HG02943 (cell line): ENCODE measurements around the gene AK4.
A peak's percentile ranks its signal among the peaks of the same experiment; 100 is the strongest.
"Not testable (repeated sequence)": the region's sequence is repeated elsewhere in the genome, so short reads cannot be mapped to it uniquely, and the experiment has no call there.

ENCODE experiments used
- ATAC-seq: cut with Tn5 transposase; IDR thresholded peaks from one replicate; pipeline ENCODE4 v1.9.1; 2021; ENCODE audit warnings: mild to moderate bottlenecking, low read depth, moderate library complexity; ENCODE audit not compliant: unreplicated experiment

The AK4 gene

DNA sequence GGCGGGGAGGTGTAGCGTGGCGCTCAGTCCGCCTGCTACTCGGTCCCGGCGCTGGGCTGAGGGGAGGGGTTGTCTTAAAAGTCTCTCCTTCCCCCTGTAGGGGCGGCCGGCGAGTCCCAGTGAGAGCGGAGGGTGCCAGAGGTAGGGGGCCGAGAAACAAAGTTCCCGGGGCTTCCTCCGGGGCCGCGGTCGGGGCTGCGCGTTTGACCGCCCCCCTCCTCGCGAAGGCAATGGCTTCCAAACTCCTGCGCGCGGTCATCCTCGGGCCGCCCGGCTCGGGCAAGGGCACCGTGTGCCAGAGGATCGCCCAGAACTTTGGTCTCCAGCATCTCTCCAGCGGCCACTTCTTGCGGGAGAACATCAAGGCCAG lies at the start of gene AK4:
Gene AK4, plus strand, starts transcription at position 26 of the 370 bp plus-strand sequence. Its CDS starts 205 bp downstream, at position 231.
- ATAC-seq = peak; percentile 13

DNA sequence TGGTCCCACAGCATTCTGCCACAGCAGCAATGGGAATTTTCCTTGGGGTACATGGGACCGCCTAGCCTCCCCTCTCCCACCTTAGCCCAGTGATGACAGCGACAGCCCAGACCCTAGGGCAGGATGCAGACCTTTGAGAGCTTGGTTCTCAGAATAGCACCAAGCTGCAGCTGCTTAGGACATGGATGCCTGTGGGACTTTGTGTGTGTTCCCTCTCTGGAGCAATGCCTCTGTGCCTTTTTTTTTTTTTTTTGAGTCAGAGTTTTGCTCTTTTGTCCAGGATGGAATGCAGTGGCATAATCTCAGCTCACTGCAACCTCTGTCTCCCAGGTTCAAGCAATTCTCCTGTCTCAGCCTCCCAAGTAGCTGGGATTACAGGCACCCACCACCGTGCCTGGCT lies 44.2 kb upstream of the AK4 start:
- ATAC-seq = no peak

DNA sequence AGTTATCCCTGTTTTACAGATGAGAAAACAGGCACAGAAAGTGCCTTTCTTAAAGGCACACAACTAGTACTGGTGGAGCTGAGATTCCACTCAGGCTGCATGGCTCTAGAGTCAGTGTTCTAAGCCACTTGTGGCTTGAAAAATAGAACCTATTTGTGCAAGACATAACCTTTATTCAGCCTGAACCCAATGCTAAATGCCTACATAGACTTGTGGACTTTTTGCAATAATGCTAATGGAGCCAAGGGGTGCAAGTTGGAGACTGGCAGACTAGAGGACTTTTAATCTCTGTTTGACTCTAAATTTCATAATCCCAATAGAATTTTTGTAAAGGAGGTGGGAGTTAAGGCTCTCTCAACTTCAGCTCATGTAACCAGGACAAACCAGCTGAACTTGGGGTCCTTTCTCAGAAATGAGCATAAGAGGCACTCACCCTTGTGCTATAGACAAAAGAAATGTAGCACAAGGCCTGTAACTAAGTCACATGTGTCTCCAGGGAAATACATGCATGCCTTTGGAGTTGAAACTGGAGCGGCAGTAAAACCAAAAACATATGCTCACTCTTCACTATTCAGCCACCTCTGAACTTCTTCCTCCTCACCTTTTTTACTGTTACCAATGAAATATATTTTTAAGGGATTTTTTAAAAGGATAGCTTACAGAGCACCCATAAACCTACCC lies 43.0 kb upstream of the AK4 start:
- no peak for ATAC-seq

DNA sequence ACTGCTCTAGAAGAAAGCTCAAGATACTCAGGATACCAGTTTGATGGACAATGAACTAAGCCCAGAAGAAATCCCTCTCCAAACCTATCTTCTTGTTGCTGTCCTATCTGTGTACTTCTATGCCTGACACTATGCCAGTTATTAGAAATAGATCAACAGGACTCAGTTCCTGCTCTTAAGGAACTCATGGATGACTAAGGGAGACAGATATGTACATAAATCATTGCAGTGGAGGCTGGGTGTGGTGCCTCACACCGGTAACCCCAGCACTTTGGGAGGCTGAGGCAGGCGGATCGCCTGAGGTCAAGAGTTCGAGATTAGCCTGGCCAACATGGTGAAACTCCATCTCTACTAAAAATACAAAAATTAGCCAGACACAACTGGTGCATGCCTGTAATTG lies 42.4 kb upstream of the AK4 start:
- no peak for ATAC-seq

DNA sequence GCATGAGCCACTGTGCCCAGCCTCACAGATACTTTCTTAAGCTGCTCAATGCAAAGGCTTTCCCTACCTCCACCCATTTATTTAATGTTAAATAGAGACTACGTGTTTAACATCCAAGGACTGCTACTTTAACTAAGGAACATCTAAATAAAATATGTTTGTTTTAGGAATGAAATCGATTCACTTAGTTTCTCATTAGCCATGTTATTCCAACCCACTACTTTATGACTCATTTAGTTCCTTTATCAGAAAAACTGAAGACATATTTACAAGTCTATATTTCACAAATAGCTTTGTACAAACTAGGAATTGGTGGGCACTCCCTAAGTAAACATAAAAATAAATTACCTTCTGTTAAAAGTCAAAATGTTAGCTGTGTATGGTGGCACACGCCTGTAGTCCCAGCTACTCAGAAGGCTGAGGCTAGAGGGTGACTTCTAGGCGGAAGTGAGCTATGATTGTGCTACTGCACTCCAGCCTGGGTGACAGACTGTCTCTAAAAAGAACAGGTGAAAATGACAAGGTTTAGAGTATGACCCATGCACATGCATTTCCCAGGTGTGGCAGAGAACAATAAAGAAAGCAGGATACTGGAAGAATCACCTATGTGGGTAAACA lies 39.9 kb upstream of the AK4 start:
- ATAC-seq = no peak

DNA sequence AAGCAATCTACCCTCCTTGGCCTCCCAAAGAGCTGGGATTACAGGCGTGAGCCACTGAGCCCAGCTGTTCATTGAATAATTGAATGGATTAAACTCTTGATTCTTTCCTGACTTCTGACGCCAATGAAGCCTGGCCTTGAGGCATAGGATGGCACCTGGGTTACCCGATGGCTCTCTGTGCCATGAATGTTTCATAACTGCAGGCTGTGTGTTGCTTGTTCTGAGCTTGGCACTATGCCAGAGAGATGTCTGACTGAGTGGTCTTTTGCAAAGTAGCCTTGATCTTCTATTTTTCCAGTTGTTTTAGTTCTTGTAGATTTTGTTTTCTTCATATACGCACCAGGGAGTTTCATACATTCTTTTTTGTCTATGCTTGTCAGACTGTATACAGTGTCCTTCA lies 38.5 kb upstream of the AK4 start:
- no peak for ATAC-seq

DNA sequence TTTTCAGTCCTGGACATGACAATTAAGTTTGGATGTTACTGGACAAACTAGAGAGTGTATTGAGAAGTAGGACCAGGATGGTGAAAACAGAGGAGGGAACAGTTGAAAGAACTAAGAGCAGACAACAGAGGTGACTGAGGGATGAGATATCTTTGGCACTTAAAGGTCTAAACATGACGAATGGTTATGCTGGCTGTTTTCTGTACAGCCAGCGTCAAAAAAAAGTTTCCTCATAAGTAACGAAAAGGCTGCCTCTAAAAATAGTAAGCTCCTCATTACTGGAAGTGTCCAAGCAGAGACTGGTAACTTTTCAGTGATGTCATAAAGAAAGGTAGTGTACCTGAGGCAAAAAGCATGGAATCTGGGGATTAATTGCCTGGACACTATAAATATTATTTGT lies 35.2 kb upstream of the AK4 start:
- ATAC-seq = no peak

DNA sequence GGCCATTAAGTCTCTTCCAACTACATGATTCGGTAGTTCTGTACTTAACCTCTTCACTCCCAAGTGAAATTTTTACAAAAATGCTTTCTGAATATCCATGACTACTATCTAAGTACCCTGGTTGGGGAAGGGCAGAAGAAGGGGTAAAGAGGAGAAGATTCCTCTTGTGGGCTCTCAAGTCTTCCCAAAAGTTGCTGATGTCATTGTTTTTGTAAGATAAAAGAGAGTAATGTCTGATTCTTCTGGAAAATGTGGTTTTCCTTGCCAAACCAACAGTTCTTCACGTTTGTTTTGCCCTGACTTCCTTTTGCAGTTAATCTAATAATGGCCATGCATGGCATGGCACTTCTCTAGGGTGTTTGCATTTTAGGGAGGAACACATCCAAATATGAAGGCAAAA lies 34.7 kb upstream of the AK4 start:
- ATAC-seq = no peak

DNA sequence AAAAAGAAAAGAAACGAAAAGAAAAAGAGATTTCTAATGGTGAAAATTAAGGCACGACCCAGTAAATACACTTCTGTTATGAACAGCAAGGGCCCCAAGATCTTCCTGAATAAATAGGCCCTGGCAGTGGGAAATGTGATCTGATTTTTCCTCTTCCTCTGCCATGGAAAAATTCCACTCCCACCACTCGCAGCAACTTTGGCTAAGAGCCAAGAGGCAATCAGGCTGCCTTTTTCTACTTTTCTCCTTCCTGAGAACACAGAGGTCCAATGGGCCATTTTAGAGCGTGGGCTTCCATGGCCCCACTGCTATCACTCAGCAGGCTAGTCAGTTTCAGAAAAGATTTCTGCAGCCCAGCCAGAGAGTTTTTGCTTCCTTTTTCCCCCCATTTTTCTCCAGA lies 33.7 kb upstream of the AK4 start:
- no peak for ATAC-seq

DNA sequence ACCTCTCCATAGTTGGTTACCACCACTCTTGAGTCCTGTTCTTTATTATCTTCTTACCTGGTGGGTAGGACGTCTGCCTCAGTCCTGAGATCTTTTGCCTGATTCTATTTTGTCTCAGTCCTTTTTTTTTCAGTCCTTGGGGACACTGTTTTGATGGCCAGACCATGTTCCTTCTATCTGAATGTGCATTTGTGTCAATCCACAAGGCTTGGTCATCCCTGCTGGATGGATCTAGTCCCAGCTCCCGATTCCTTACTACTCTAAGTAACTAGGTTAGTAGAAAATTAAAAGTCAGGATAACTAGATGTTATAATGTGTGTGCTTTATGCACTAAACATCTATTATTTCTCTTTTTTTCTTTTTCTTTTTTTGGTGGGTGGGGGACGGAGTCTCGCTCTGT lies 28.1 kb upstream of the AK4 start:
- ATAC-seq = no peak

DNA sequence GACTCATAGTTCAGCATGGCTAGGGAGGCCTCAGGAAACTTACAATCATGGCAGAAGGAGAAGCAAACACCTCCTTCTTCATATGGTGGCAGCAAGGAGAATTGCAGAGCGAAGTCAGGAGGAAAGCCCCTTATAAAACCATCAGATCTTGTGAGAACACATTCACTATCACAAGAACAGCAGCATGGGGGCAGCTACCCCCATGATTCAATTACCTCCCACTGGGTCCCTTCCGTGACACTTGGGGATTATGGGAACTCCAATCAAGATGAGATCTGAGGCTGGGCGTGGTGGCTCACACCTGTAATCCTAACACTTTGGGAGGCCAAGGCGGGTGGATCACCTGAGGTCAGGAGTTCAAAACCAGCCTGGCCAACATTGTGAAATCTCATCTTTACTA lies 18.9 kb upstream of the AK4 start:
- not testable (repeated sequence) for ATAC-seq

DNA sequence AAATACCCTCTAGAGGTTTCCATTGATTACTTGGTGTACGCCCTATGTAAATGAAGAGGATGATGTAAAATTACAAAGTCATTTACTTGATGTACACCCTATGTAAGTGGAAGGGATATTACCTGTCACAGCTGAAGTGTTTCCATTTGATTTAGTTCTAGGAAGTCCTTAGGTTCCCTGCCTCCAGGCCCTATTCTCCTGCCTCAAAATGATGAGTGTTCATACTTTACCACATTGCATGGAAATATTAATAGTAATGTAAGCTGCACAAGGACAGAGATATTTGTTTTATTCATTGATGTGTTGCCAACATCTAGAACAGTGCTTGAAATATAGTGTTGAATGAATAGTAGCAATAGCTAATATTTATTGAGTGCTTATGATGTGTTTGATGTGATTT lies 9.5 kb upstream of the AK4 start:
- no peak for ATAC-seq

DNA sequence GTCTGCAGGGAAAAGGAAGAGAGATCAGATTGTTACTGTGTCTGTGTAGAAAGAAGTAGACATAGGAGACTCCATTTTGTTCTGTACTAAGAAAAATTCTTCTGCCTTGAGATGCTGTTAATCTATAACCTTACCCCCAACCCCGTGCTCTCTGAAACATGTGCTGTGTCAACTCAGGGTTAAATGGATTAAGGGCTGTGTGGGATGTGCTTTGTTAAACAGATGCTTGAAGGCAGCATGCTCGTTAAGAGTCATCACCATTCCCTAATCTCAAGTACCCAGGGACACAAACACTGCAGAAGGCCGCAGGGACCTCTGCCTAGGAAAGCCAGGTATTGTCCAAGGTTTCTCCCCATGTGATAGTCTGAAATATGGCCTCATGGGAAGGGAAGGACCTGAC lies 8.2 kb upstream of the AK4 start:
- ATAC-seq = not testable (repeated sequence)

DNA sequence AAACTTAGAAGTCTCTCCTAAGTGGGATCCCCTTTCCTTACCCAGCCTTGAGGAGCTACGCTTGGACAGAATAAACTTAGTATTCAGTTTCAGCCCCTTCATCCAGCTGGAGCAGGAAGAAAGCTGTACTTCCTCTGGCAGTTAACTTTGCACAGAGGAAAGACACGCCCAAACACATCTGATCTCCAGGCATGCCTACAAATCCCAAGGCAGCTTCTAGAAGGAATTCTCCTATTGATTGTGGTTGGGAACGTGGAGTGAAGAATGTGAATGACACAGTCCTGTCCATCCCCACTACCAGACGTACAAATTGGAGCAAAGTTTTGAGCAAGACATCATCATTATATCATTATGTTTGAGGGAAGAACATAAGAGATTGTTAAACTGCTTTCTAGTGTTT lies 6.6 kb upstream of the AK4 start:
- ATAC-seq = no peak

DNA sequence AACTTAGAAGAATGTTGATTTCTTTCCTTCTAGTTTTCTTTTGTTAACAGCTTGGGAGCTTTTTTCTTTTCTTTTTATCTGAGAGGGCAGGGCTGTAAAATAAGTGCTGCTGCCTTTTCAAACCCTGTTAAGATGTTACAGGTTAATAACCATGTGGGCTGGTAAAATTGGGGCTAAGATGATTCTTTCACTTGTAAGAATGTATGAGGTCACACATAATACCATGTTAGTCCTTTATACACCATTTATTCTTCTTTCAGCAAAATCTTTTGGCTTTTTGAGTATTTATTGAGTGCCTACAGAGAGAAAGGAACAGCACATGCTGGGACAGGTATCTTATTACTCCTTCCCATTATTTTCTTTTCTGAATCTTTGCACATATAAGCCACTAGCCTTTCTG lies 6.1 kb upstream of the AK4 start:
- no peak for ATAC-seq

DNA sequence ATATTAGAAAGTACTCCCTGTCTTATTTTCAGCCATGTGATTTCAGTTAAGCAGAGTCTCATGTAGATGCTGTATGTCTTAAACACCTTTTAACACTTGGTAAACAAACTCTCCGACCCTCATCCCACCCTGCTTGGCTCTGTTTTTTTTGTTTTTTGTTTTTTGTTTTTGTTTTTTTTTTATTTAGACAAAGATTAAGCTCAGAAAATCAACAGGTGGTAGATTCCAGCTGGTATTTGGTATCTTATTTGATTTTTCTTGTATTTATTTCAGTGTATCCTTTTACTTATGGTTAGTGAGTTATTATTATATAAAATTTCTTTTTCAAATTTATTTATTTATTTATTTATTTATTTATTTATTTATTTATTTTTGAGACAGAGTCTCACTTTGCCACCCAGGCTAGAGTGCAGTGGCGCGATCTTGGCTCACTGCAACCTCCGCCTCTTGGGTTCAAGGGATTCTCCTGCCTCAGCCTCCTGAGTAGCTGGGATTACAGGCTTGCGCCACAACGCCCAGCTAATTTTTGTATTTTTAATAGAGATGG lies 4.8 kb upstream of the AK4 start:
- not testable (repeated sequence) for ATAC-seq

DNA sequence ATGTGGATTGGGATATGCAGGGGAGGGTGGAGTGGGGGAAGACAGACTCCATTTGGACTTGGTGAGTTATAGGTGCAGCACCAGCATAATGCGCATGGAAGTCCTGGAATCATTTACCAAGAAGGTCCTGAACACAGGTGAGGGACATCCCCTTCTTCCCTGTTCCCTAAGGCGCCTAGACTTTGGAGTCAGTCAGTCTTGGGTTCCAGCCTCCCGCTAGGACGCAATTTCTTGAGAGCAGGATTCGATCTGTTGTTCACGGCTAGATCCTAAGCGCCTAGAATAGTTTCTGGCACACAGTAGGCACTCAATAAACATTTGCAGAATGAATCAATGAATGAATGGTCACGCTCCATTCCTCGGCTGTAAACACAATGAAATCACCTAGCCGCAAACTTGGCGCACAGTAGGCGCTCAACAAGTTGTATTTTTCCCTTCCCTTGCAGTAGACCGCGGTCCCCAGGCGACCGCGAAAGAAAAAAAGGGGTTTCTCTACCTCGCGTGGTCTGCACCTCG lies 1.0 kb upstream of the AK4 start:
- ATAC-seq = no peak

DNA sequence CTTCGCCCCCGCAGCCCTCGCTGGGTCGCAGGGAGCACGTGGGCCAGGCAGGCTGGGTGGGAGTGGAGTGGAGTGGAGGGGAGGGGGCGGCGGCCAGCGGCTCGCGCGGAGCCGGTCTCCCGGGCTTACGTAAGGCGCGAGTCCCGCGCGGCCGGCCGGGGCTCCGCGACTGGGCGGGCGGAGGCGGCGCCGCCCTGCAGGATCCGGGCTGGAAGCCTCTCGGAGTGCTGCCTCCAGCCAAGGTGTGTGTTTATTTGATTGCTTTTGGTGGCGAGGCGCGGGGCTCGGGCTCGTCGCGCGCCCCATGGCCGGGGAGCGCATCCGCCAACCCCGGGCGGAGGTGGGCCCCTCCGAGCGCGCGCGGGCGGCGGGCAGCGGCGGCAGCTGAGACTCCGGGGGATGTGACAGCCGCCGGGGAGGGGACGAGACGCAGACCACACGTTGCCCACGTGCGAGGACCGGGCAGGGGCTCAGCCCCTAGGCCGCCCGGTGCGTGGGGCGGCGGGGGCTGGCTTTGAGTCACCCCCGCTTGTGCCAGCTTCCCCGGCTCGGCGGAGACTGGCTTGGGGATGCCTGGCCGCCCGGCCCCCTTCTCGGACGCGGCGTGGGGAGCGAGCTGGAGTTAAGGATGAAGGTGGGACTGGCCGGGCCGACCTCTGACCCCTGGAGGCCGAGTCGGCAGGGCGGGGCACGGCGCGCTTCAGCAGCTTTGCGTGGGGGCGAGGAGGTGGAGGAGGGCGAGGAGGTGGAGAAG lies 402 bp upstream of the AK4 start:
- ATAC-seq = peak; percentile 61

DNA sequence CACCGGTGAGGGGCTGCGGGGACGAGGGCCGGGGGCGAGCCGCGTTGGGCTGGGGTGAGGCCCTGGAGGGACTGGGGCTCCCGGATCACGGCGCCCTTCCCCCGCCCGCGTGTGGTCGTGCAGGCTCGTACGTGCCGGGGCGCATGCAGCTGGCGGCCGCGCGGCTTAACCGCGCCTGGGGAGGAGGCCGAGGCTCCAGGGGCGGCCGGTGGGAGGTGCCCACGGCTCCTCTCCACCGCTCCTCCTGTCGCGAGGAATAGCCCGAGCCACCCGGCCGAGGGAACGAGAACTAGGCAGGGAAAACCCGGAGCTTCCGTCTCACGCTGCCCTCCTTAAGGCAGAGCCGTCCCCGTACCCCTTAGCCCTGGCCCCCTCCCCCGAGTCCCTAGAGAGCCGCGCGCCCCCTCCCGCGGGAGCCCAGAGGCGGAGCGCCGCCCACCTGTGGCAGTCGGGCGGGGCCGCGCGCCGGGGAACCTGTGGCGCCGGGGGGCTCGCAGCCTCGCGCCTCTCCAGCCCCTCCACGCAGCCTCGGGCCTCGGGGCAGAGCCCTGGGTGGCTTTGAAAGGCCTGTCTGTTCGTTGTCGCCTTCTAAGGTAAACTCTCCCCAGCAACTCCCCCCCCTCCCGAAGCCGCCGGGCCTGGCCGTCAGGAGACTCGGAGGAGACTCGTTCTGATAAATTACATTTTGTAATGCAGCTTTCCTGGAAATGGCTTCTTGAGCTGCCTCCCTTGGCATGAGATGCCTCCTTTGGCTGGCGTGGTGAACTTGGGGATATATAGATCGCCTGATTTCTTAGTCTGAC lies 746 bp downstream of the AK4 start:
- peak; percentile 52 for ATAC-seq

DNA sequence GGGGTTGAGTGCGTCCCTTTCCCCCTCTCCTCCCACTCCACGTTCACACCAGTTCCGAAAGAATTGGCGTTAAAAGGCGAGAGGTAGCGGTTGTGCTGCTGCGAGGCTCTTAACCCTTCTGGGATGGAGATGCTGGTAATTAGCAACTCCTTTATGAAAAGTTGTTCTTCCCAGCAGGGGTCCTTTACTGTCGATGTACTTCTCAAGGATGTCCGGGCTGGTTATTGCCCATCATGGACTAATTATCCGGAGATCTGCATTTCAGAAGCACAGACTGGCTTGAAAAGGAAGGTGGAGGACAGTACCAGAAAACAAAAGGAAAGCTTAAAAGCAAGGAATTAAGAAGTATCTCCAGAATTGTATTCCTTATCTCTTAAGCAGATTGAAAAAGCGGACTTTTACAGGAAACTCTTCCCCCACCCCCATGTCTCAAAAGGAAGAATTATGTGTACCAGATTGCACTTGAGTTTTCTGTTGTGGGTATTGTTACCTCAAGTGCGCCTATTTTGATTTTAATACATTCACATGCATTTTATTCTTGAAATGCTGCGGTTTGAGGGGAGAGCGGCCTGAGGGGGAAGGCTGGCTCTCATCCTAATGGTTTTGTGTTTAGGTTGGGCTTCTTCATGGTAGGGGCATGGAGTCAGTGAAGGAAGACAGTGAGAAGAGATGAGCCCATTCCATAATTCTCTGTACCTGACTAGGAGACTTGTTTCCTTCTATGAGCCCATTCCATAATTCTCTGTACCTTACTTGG lies 1.5 kb downstream of the AK4 start:
- ATAC-seq = no peak
